Measurements from ENCODE around the gene WIPF1. TPM values are rescaled to one million over a fixed set of nuclear protein-coding genes. Genes with fewer than 3 reads are reported as not detected.

The WIPF1 gene
- total and polyA plus RNA-seq, 2 of the 13 experiments (the other 11 are each of a cell fraction or from before 2014, with no cell fraction given) = 0.01 TPM; not detected in 1

DNA sequence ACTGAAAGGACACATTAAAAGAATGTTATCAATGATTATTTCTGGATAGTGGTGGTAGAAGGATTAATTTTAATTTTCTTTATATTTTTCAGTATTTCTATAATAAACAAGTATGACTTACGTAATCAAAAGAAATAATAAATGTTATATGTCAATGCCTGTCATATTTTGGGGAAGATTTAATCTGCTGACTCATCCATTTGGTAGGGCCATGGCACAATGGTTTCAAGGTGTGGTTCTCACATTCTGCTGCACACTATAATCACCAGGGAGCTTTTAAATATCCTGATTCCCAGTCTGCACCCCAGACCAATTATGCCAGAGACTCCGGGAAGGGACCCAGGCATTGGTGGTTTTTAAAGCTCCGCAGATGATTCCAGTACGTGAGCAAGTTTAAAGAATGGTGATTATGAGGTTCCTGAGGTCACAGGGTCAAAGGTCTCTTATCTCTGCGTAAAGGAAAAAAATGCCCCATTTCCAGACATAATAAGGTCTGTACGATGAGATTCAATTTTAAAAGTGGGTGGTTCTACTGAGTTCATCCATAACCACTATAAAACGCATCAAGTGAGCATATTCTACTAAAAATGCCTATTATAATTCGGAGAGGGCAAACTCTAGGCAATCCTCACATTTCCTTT is 27.2 kb downstream of the WIPF1 start:
- no peak for DNase-seq (ENCODE audit: low spot score)
- in situ Hi-C loops (cut with HindIII; ENCODE audit: extremely low pct_ligation_motif_present, low pct_unique_long_range_greater_than_20kb) = no loop called here
- no peaks in the 10 kb centered on the region for H3K79me2 ChIP-seq (ENCODE audit: insufficient read depth, low read length)
- no peak for ATAC-seq
- no peaks in the 10 kb centered on the region for H4K20me1 ChIP-seq (ENCODE audit: insufficient read depth, low read length)
- no peak overlapping the region for H2AFZ ChIP-seq (ENCODE audit: low read length)
- no peak overlapping the region for H3K9ac ChIP-seq (ENCODE audit: insufficient read depth, low read depth, low read length)
- POLR2A ChIA-PET = no interaction called here
- peak; percentile 24; the same call in 1 of the 2 replicates for TF ChIP-seq NFE2L2 (IDR thresholded peaks at IDR 0.05; ENCODE audit: low read length)
- TF ChIP-seq ZNF773 (CRISPR knock-in tag; IDR thresholded peaks at IDR 0.05; ENCODE audit: borderline replicate concordance) = no peak
- peak; percentile 94 to 97 for TF ChIP-seq MAFK (conservative IDR thresholded peaks at IDR 0.05 in 1 of 2, IDR thresholded peaks at IDR 0.05 in 1 of 2; ENCODE audit: low read length in 2 of 2)
- TF ChIP-seq, protein P1, sequence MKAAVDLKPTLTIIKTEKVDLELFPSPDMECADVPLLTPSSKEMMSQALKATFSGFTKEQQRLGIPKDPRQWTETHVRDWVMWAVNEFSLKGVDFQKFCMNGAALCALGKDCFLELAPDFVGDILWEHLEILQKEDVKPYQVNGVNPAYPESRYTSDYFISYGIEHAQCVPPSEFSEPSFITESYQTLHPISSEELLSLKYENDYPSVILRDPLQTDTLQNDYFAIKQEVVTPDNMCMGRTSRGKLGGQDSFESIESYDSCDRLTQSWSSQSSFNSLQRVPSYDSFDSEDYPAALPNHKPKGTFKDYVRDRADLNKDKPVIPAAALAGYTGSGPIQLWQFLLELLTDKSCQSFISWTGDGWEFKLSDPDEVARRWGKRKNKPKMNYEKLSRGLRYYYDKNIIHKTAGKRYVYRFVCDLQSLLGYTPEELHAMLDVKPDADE (CRISPR knock-in tag; IDR thresholded peaks at IDR 0.05) = no peak
- TF ChIP-seq ZFP90 (CRISPR knock-in tag; IDR thresholded peaks at IDR 0.05; ENCODE audit: borderline replicate concordance) = no peak
- no peak for TF ChIP-seq SETDB1 (CRISPR knock-in tag; IDR thresholded peaks at IDR 0.05; ENCODE audit: borderline replicate concordance)
- TF ChIP-seq NRL (CRISPR knock-in tag; IDR thresholded peaks at IDR 0.05; ENCODE audit: borderline replicate concordance) = no peak
- no peak for TF ChIP-seq TMF1 (CRISPR knock-in tag; IDR thresholded peaks at IDR 0.05; ENCODE audit: low read depth)
- TF ChIP-seq MAFF (IDR thresholded peaks at IDR 0.05; ENCODE audit: low read depth, low read length) = peak; percentile 95
- no peak overlapping the region for H3K27ac ChIP-seq (ENCODE audit: extremely low read length, insufficient read depth, low read length)
- intact Hi-C loops (cut with micrococcal nuclease; ENCODE audit: unreplicated experiment) = no loop called here
- no TSS peak for BruUV-seq (replicated peaks)
- H3K4me2 ChIP-seq (ENCODE audit: low read depth, low read length) = no peak overlapping the region
- WGBS (ENCODE audit: low lambda C conversion rate) = 24% methylated on average over 8 of the region's 8 CpGs
- no peak overlapping the region for H3K4me3 ChIP-seq (replicated peaks in 1 of 3; ENCODE audit: insufficient read depth in 1 of 3, low read depth in 2 of 3, low read length in 3 of 3)
- FAIRE-seq = no peak
- H3K4me1 ChIP-seq (ENCODE audit: insufficient read depth, low read length) = no peaks in the 10 kb centered on the region
- peaks cover 0 to 4% of the 10 kb centered on the region in 2 experiments; a peak in 1 of 5 replicates for H3K27me3 ChIP-seq (ENCODE audit: control insufficient read depth in 1 of 2, insufficient read depth in 2 of 2, low read length in 2 of 2)
- CTCF ChIA-PET (ENCODE audit: low intra/inter-chr PET ratio, low total read pairs) = no interaction called here
- H3K9me3 ChIP-seq (ENCODE audit: low read length) = no peaks in the 10 kb centered on the region
- H3K36me3 ChIP-seq (replicated peaks in 1 of 2; ENCODE audit: control insufficient read depth in 1 of 2, insufficient read depth in 2 of 2, low read length in 2 of 2) = no peaks in the 10 kb centered on the region
